Fibroblast of pulmonary artery (primary cell): ENCODE data around the gene SDK1.

Experiments
- DNase-seq: peaks from one replicate; pipeline ENCODE4 v3.0.0-alpha.2; 2010; ENCODE audit warnings: low read depth
- H3K4me3 ChIP-seq: replicated peaks from 2 replicates; pipeline ENCODE4 v1.5.1; 2011; ENCODE audit warnings: low read depth, mild to moderate bottlenecking, control low read depth, low read length, moderate library complexity
- CTCF ChIP-seq: IDR thresholded peaks from 2 replicates; pipeline ENCODE4 v1.5.1; 2011; ENCODE audit warnings: mild to moderate bottlenecking, control low read depth, low read length, inconsistent platforms; ENCODE audit errors: missing control alignments

SDK1 gene

GRCh38 chr7:3434611-3435010 is 133.6 kb downstream of the SDK1 start:
- DNase-seq: no peak
- TF ChIP-seq CTCF: no peak
- no peak overlapping the region for H3K4me3 ChIP-seq

GRCh38 chr7:3436112-3436511 is 135.1 kb downstream of the SDK1 start:
- H3K4me3 ChIP-seq: no peak overlapping the region
- no peak for DNase-seq
- TF ChIP-seq CTCF: no peak

- peak; percentile 82 for DNase-seq
These were observed 135.7 kb downstream of the SDK1 start for GRCh38 chr7:3436746-3437145.

GRCh38 chr7:3437467-3437866 is 136.4 kb downstream of the SDK1 start:
- H3K4me3 ChIP-seq: peak overlapping the region; percentile 20
- no peak for TF ChIP-seq CTCF

More at GRCh38 chr7:3436746-3437145, 135.7 kb downstream of the SDK1 start:
- H3K4me3 ChIP-seq: peak overlapping the region; percentile 34
- no peak for TF ChIP-seq CTCF

GRCh38 chr7:3438352-3438751 is 137.3 kb downstream of the SDK1 start:
- no peak for DNase-seq
- no peak overlapping the region for H3K4me3 ChIP-seq
- TF ChIP-seq CTCF: no peak

More at GRCh38 chr7:3437467-3437866, 136.4 kb downstream of the SDK1 start:
- DNase-seq: no peak

GRCh38 chr7:3439333-3440030 is 138.4 kb downstream of the SDK1 start:
- DNase-seq: peak; percentile 96
- no peak overlapping the region for H3K4me3 ChIP-seq
- TF ChIP-seq CTCF: no peak

- no peak for DNase-seq
- H3K4me3 ChIP-seq: no peak overlapping the region
- no peak for TF ChIP-seq CTCF
These were observed 139.5 kb downstream of the SDK1 start for GRCh38 chr7:3440509-3440908.
